ENCODE data around the gene LRP1B. TPM values are rescaled to one million over a fixed set of nuclear protein-coding genes. Genes with fewer than 3 reads are reported as not detected.

Gene LRP1B
- total and polyA plus RNA-seq, 2 donors from 2014 or later: 0.69 to 1.2 TPM

DNA sequence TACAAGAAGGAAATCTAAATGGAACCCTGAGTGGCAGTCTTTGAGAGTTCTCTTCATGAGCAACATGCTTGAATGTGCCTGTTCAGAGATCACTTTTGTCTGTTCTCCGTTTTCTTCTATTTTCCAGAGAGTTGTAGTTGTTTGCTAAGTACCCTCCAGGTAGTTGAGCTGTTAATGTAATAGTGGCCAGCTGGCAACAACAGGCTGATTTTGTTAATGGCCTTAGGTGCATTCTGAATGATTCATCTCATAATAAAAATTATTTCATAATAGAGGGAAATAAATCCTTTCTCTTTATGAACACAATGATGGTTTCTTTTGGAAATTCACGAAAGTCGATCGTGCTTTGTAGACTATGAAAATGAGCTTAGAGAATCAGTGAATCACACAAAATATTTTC, 136.8 kb downstream of the LRP1B start:
- Histone ChIP-seq H3K27ac (ENCODE audit: low read depth in 2 of 2, low read length in 2 of 2) (no peak overlapping the region), H3K4me3 (ENCODE audit: low read length in 3 of 3) (no peak overlapping the region), H3K27me3 (ENCODE audit: control insufficient read depth, insufficient read depth, low read length) (no peaks in the 10 kb centered on the region), H3K36me3 (ENCODE audit: control insufficient read depth in 2 of 3, insufficient read depth in 3 of 3, low read length in 3 of 3) (no peaks in the 10 kb centered on the region), H3K9ac (ENCODE audit: low read length in 3 of 3) (no peak overlapping the region), H3K4me1 (ENCODE audit: control insufficient read depth in 2 of 3, insufficient read depth in 2 of 3, low read depth in 1 of 3, low read length in 3 of 3) (no peaks in the 10 kb centered on the region), H3K9me3 (ENCODE audit: control insufficient read depth in 2 of 3, insufficient read depth in 1 of 3, low read length in 3 of 3) (no peaks in the 10 kb centered on the region)
- DNase-seq: no peak
- TF ChIP-seq, protein P1, sequence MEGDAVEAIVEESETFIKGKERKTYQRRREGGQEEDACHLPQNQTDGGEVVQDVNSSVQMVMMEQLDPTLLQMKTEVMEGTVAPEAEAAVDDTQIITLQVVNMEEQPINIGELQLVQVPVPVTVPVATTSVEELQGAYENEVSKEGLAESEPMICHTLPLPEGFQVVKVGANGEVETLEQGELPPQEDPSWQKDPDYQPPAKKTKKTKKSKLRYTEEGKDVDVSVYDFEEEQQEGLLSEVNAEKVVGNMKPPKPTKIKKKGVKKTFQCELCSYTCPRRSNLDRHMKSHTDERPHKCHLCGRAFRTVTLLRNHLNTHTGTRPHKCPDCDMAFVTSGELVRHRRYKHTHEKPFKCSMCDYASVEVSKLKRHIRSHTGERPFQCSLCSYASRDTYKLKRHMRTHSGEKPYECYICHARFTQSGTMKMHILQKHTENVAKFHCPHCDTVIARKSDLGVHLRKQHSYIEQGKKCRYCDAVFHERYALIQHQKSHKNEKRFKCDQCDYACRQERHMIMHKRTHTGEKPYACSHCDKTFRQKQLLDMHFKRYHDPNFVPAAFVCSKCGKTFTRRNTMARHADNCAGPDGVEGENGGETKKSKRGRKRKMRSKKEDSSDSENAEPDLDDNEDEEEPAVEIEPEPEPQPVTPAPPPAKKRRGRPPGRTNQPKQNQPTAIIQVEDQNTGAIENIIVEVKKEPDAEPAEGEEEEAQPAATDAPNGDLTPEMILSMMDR (IDR thresholded peaks at IDR 0.05; ENCODE audit: borderline replicate concordance, extremely low read depth, insufficient read depth): no peak
- intact Hi-C loops (cut with DNase I): no loop called here
- FAIRE-seq: no peak

GRCh38 chr2:141992695-141993094, 138.1 kb downstream of the LRP1B start:
- H3K9ac ChIP-seq (ENCODE audit: low read length in 3 of 3): no peak overlapping the region
- TF ChIP-seq, protein P1 (IDR thresholded peaks at IDR 0.05; ENCODE audit: borderline replicate concordance, extremely low read depth, insufficient read depth): no peak
- H3K4me1 ChIP-seq (ENCODE audit: control insufficient read depth in 2 of 3, insufficient read depth in 2 of 3, low read depth in 1 of 3, low read length in 3 of 3): no peaks in the 10 kb centered on the region
- intact Hi-C loops (cut with DNase I): no loop called here
- H3K27ac ChIP-seq (ENCODE audit: low read depth in 2 of 2, low read length in 2 of 2): no peak overlapping the region
- no peaks in the 10 kb centered on the region for H3K36me3 ChIP-seq (ENCODE audit: control insufficient read depth in 2 of 3, insufficient read depth in 3 of 3, low read length in 3 of 3)
- no peaks in the 10 kb centered on the region for H3K9me3 ChIP-seq (ENCODE audit: control insufficient read depth in 2 of 3, insufficient read depth in 1 of 3, low read length in 3 of 3)
- FAIRE-seq (no peak), DNase-seq (no peak)
- no peak overlapping the region for H3K4me3 ChIP-seq (ENCODE audit: low read length in 3 of 3)
- H3K27me3 ChIP-seq (ENCODE audit: control insufficient read depth, insufficient read depth, low read length): no peaks in the 10 kb centered on the region

DNA sequence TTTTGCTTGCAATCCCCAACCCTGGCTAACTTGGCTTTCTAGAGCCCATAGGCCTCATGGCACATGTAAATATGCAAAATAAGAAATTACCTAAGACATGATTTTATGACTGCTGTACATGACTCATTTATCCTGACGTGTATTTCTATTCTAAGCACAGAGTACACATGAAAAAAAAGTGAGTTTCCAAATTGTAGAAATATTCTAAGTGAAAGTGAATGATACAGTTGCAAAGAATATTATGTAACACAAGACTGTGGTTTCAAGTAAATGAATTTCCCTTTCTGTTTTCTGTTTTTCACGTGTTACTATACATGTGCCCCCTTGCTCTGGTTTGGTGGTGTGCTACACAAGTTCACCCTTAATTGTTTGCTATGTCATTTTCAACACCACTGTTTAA, 162.4 kb downstream of the LRP1B start:
- Histone ChIP-seq H3K27ac (ENCODE audit: low read depth in 2 of 2, low read length in 2 of 2) (no peak overlapping the region), H3K27me3 (ENCODE audit: control insufficient read depth, insufficient read depth, low read length) (no peaks in the 10 kb centered on the region), H3K4me3 (ENCODE audit: low read length in 3 of 3) (no peak overlapping the region), H3K9ac (ENCODE audit: low read length in 3 of 3) (no peak overlapping the region), H3K36me3 (ENCODE audit: control insufficient read depth in 2 of 3, insufficient read depth in 3 of 3, low read length in 3 of 3) (no peaks in the 10 kb centered on the region), H3K4me1 (ENCODE audit: control insufficient read depth in 2 of 3, insufficient read depth in 2 of 3, low read depth in 1 of 3, low read length in 3 of 3) (no peaks in the 10 kb centered on the region), H3K9me3 (ENCODE audit: control insufficient read depth in 2 of 3, insufficient read depth in 1 of 3, low read length in 3 of 3) (no peaks in the 10 kb centered on the region)
- TF ChIP-seq, protein P1 (IDR thresholded peaks at IDR 0.05; ENCODE audit: borderline replicate concordance, extremely low read depth, insufficient read depth): no peak
- FAIRE-seq (no peak), DNase-seq (no peak)
- intact Hi-C loops (cut with DNase I): no loop called here

GRCh38 chr2:141967980-141968379, 162.8 kb downstream of the LRP1B start:
- intact Hi-C loops (cut with DNase I): no loop called here
- no peaks in the 10 kb centered on the region for H3K27me3 ChIP-seq (ENCODE audit: control insufficient read depth, insufficient read depth, low read length)
- FAIRE-seq: no peak
- no peak for DNase-seq
- no peaks in the 10 kb centered on the region for H3K9me3 ChIP-seq (ENCODE audit: control insufficient read depth in 2 of 3, insufficient read depth in 1 of 3, low read length in 3 of 3)
- H3K4me3 ChIP-seq (ENCODE audit: low read length in 3 of 3): no peak overlapping the region
- H3K36me3 ChIP-seq (ENCODE audit: control insufficient read depth in 2 of 3, insufficient read depth in 3 of 3, low read length in 3 of 3): no peaks in the 10 kb centered on the region
- H3K27ac ChIP-seq (ENCODE audit: low read depth in 2 of 2, low read length in 2 of 2): no peak overlapping the region
- TF ChIP-seq, protein P1 (IDR thresholded peaks at IDR 0.05; ENCODE audit: borderline replicate concordance, extremely low read depth, insufficient read depth): no peak
- no peak overlapping the region for H3K9ac ChIP-seq (ENCODE audit: low read length in 3 of 3)
- H3K4me1 ChIP-seq (ENCODE audit: control insufficient read depth in 2 of 3, insufficient read depth in 2 of 3, low read depth in 1 of 3, low read length in 3 of 3): no peaks in the 10 kb centered on the region
